D721Med (cell line): ENCODE data around the gene CISH.

Source experiments
- DNase-seq: peaks from one replicate; pipeline ENCODE4 v3.0.0; 2011; ENCODE audit warnings: low spot score; ENCODE audit not compliant: insufficient read length
- FAIRE-seq: peaks from 2 replicates; lab custom pipeline; 2011; peaks lifted over from hg19 to GRCh38; lab: Jason Lieb, UNC
- TF ChIP-seq, protein P1 (sequence below): IDR thresholded peaks from 2 replicates; pipeline ENCODE4 v1.5.1; 2012; ENCODE audit warnings: mild to moderate bottlenecking, control low read depth; ENCODE audit not compliant: insufficient read depth; ENCODE audit errors: missing control alignments

The CISH gene

GRCh38 chr3:50656417-50657195, 45.0 kb upstream of the CISH start:
- TF ChIP-seq, protein P1, sequence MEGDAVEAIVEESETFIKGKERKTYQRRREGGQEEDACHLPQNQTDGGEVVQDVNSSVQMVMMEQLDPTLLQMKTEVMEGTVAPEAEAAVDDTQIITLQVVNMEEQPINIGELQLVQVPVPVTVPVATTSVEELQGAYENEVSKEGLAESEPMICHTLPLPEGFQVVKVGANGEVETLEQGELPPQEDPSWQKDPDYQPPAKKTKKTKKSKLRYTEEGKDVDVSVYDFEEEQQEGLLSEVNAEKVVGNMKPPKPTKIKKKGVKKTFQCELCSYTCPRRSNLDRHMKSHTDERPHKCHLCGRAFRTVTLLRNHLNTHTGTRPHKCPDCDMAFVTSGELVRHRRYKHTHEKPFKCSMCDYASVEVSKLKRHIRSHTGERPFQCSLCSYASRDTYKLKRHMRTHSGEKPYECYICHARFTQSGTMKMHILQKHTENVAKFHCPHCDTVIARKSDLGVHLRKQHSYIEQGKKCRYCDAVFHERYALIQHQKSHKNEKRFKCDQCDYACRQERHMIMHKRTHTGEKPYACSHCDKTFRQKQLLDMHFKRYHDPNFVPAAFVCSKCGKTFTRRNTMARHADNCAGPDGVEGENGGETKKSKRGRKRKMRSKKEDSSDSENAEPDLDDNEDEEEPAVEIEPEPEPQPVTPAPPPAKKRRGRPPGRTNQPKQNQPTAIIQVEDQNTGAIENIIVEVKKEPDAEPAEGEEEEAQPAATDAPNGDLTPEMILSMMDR, result no peak
- no peak for FAIRE-seq
- no peak for DNase-seq

- no peak for DNase-seq
- TF ChIP-seq, protein P1, result no peak
- FAIRE-seq, result no peak
Measured at GRCh38 chr3:50655009-50655830, 43.6 kb upstream of the CISH start.

DNA sequence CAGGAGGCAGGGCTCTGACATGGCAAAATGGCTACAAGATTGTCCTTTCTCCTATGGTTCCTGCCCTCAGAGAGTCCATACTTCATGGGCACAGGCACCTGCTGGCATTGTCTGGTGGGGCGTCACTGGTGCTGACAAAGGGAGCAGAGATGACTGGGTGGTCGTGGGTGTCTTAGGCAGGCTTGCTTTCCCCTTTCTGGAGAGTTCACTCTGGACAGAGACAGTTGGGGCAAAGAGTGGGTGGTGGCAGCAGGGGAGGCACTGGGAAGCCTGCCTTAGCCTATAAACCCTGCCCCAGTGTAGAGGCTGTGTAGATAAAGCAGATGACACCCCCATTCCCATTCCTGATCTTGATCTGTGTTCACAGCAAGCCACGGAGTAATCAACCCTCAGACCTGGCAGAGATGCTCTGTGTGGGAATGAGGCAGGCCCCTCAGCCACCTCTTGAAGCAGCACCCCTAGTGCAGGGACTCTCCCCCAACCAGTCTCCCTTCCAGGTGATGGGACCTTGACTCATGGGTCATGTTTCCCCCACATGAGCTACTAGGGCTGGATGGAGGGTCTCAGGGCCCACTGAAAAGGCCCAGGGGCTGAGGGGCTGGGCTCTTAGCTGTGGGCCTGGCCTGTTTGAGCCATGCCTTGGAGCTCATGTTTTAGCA, 42.5 kb upstream of the CISH start:
- DNase-seq, result no peak
- TF ChIP-seq, protein P1, result no peak
- FAIRE-seq, result no peak

DNA sequence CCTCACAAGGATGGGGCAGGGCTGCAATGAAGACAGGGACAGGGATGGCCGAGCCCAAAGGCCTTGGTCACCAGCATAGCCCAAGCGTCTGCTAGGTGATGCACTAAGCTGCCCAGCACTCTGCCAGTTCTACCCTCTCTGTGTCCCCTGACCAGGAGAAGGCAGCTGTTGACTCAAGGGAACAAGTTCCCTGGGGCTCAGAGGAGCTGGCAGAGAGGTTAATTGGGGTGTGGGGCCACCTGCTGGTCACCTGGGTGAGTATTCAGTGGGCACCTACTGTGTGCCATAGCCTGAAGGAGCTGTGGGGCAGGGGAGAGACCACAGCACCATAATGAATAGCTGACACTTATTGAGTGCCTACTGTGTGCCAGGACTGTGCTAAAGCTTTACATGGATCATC, 41.1 kb upstream of the CISH start:
- FAIRE-seq (no peak), DNase-seq (no peak)
- TF ChIP-seq, protein P1, result peak; percentile 41

- FAIRE-seq, result no peak
- DNase-seq, result no peak
Measured at GRCh38 chr3:50651920-50652529, 40.5 kb upstream of the CISH start.

GRCh38 chr3:50651445-50651844, 39.9 kb upstream of the CISH start:
- TF ChIP-seq, protein P1, result no peak
- FAIRE-seq, result no peak

More at GRCh38 chr3:50651920-50652529, 40.5 kb upstream of the CISH start:
- TF ChIP-seq, protein P1, result no peak

More at GRCh38 chr3:50651445-50651844, 39.9 kb upstream of the CISH start:
- DNase-seq, result no peak
